Calu3 (cell line): Measurements from ENCODE around the gene PREX1. TPM values are rescaled to one million over a fixed set of nuclear protein-coding genes. Genes with fewer than 3 reads are reported as not detected.

Experiments used
- BruUV-seq: library from RNA; stranded (reverse); fragments of 400-500 nt; replicated peaks from 2 replicates; lab custom pipeline; 2021; lab: Mats Ljungman, UMichigan
- CTCF ChIA-PET: fragments of 300-600 bp; sonication (Branson Sonifier 250); formaldehyde crosslinking; loops from one replicate; lab custom pipeline; 2022; ENCODE audit warnings: antibody characterized with exemption; lab: Charles Lee
- DNase-seq: peaks from one replicate; pipeline ENCODE4 v3.0.0; 2022
- H3K27ac Mint-ChIP-seq: one replicate; pipeline ENCODE4 v1.8.0; 2022; ENCODE audit warnings: mixed read lengths; ENCODE audit not compliant: unreplicated experiment
- H3K27me3 Mint-ChIP-seq: one replicate; pipeline ENCODE4 v1.8.0; 2022; ENCODE audit warnings: mixed read lengths; ENCODE audit not compliant: unreplicated experiment
- H3K36me3 Mint-ChIP-seq: one replicate; pipeline ENCODE4 v1.8.0; 2022; ENCODE audit warnings: mild to moderate bottlenecking, moderate library complexity, mixed read lengths; ENCODE audit not compliant: insufficient read depth, unreplicated experiment
- H3K4me1 Mint-ChIP-seq: one replicate; pipeline ENCODE4 v1.8.0; 2022; ENCODE audit warnings: mild to moderate bottlenecking, low read depth, mixed read lengths; ENCODE audit not compliant: unreplicated experiment
- H3K4me3 Mint-ChIP-seq: one replicate; pipeline ENCODE4 v1.8.0; 2022; ENCODE audit warnings: mild to moderate bottlenecking, low read depth, moderate library complexity, mixed read lengths; ENCODE audit not compliant: unreplicated experiment
- H3K9me3 Mint-ChIP-seq: one replicate; pipeline ENCODE4 v1.8.0; 2022; ENCODE audit warnings: low read depth, mixed read lengths; ENCODE audit not compliant: unreplicated experiment
- intact Hi-C: fragments of 100-400 bp; cut with micrococcal nuclease; formaldehyde crosslinking; loops from one replicate; pipeline ENCODE4 v1.10.0; 2022; ENCODE audit not compliant: unreplicated experiment
- total RNA-seq: library from RNA; stranded (reverse); gene quantifications from 2 replicates; pipeline ENCODE4 v1.2.3, GENCODE V29; 2022
- TF ChIP-seq, protein P1 (sequence below): fragments of 200-600 bp; IDR thresholded peaks from one replicate; pipeline ENCODE4 v1.8.0; 2022; ENCODE audit warnings: antibody characterized with exemption; ENCODE audit not compliant: unreplicated experiment

The PREX1 gene
- total RNA-seq, 1 experiment from 2014 or later, result 0.31 TPM

- Mint-ChIP-seq H3K27ac (no peak overlapping the region), H3K4me3 (no peak overlapping the region)
These were observed 211.3 kb downstream of the PREX1 start for GRCh38 chr20:48616481-48616880.

GRCh38 chr20:48615871-48616270 is 211.9 kb downstream of the PREX1 start:
- peaks cover 5% of the 10 kb centered on the region for H3K27me3 Mint-ChIP-seq
- BruUV-seq, result no TSS peak
- H3K27ac Mint-ChIP-seq, result no peak overlapping the region
- DNase-seq, result no peak
- CTCF ChIA-PET, result interaction anchor here (0.5 kb wide), 1 partner anchor 26 kb away, joined by 3 read pairs; no protein-coding TSS in a partner anchor
- H3K4me3 Mint-ChIP-seq, result no peak overlapping the region
- peaks cover 7% of the 10 kb centered on the region for H3K4me1 Mint-ChIP-seq
- intact Hi-C loops, result no loop called here
- TF ChIP-seq, protein P1, sequence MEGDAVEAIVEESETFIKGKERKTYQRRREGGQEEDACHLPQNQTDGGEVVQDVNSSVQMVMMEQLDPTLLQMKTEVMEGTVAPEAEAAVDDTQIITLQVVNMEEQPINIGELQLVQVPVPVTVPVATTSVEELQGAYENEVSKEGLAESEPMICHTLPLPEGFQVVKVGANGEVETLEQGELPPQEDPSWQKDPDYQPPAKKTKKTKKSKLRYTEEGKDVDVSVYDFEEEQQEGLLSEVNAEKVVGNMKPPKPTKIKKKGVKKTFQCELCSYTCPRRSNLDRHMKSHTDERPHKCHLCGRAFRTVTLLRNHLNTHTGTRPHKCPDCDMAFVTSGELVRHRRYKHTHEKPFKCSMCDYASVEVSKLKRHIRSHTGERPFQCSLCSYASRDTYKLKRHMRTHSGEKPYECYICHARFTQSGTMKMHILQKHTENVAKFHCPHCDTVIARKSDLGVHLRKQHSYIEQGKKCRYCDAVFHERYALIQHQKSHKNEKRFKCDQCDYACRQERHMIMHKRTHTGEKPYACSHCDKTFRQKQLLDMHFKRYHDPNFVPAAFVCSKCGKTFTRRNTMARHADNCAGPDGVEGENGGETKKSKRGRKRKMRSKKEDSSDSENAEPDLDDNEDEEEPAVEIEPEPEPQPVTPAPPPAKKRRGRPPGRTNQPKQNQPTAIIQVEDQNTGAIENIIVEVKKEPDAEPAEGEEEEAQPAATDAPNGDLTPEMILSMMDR, result no peak
- H3K9me3 Mint-ChIP-seq, result peaks cover under 1% of the 10 kb centered on the region
- H3K36me3 Mint-ChIP-seq, result peaks cover 6% of the 10 kb centered on the region

More at GRCh38 chr20:48616481-48616880, 211.3 kb downstream of the PREX1 start:
- Mint-ChIP-seq H3K9me3 (no peaks in the 10 kb centered on the region), H3K36me3 (peaks cover 12% of the 10 kb centered on the region), H3K27me3 (no peaks in the 10 kb centered on the region), H3K4me1 (peaks cover 14% of the 10 kb centered on the region)
- TF ChIP-seq, protein P1, result no peak
- BruUV-seq, result no TSS peak
- DNase-seq, result no peak
- intact Hi-C loops, result no loop called here
- CTCF ChIA-PET, result interaction anchor here (0.5 kb wide), 1 partner anchor 25 kb away, joined by 3 read pairs; no protein-coding TSS in a partner anchor

GRCh38 chr20:48614593-48615274 is 213.1 kb downstream of the PREX1 start:
- TF ChIP-seq, protein P1, result no peak
- DNase-seq, result no peak
- CTCF ChIA-PET, result no interaction called here
- no peaks in the 10 kb centered on the region for H3K36me3 Mint-ChIP-seq
- no peaks in the 10 kb centered on the region for H3K4me1 Mint-ChIP-seq
- H3K9me3 Mint-ChIP-seq, result peaks cover 2% of the 10 kb centered on the region
- H3K27me3 Mint-ChIP-seq, result peaks cover 13% of the 10 kb centered on the region
- no peak overlapping the region for H3K4me3 Mint-ChIP-seq
- intact Hi-C loops, result no loop called here
- BruUV-seq, result no TSS peak
- no peak overlapping the region for H3K27ac Mint-ChIP-seq

DNA sequence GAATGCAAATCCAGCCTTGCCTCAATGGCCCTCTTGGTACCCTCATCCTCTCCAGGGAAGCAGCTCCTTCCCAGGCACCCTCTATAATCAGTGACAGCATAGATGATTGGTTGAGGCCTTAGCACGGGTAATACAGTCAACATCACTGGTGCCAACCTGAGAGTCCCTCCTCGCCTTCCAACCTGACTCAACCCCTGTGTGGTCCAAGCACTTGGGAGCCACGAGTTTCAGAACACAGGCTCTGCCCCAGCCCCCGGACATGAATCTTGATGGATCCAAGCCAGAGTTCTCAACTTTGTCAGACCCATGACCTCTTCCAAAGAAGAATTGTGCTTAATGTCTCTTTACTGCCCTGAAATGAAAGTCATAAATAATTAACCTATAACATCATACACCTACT is 213.9 kb downstream of the PREX1 start:
- CTCF ChIA-PET, result no interaction called here
- no peak overlapping the region for H3K4me3 Mint-ChIP-seq
- BruUV-seq, result no TSS peak
- TF ChIP-seq, protein P1, result no peak
- no peak for DNase-seq
- intact Hi-C loops, result no loop called here
- no peaks in the 10 kb centered on the region for H3K36me3 Mint-ChIP-seq
- no peaks in the 10 kb centered on the region for H3K4me1 Mint-ChIP-seq
- H3K9me3 Mint-ChIP-seq, result peaks cover 2% of the 10 kb centered on the region
- peaks cover 13% of the 10 kb centered on the region for H3K27me3 Mint-ChIP-seq
- H3K27ac Mint-ChIP-seq, result no peak overlapping the region
